ENCODE data around the gene NKG7. TPM values are rescaled to one million over a fixed set of nuclear protein-coding genes. Genes with fewer than 3 reads are reported as not detected.

NKG7 gene
- total RNA-seq, result not detected in 2 replicates

GRCh38 chr19:51372649-51373504 is at the start of gene NKG7:
TSS of gene NKG7 (minus strand) at chr19:51372654. CDS start at chr19:51372535, 119 bp downstream.

GRCh38 chr19:51417107-51417809 is 44.8 kb upstream of the NKG7 start, which contains the start of gene SIGLEC10:
TSS of gene SIGLEC10 (minus strand) at chr19:51417642. CDS start at chr19:51417581, 61 bp downstream.

GRCh38 chr19:51387924-51388389 is 15.5 kb upstream of the NKG7 start, which contains the start of gene LIM2:
TSS of gene LIM2 (minus strand) at chr19:51387974. CDS start at chr19:51387443, 531 bp downstream.

GRCh38 chr19:51368366-51369282 is 3.8 kb downstream of the NKG7 start, which contains the start of gene CLDND2:
TSS of gene CLDND2 (minus strand) at chr19:51369003. CDS start at chr19:51368577, 426 bp downstream.

GRCh38 chr19:51365965-51366388 is 6.5 kb downstream of the NKG7 start, which contains the start of gene ETFB:
TSS of gene ETFB (minus strand) at chr19:51366388. CDS start at chr19:51366326, 62 bp downstream.

GRCh38 chr19:51341976-51342580 is 30.4 kb downstream of the NKG7 start, which contains the start of gene VSIG10L:
TSS of gene VSIG10L (minus strand) at chr19:51342139. CDS start at chr19:51342124, 15 bp downstream.

Other genes with a start within 250 kb of the NKG7 start
- under 0.01 TPM in 1 of 2 replicates, not detected in the other for gene SIGLEC9, start 247.7 kb downstream of the NKG7 start, total RNA-seq
- not detected in 2 replicates for gene SIGLEC7, start 230.4 kb downstream of the NKG7 start, total RNA-seq
- gene CD33, start 147.6 kb downstream of the NKG7 start, total RNA-seq, result not detected in 2 replicates
- not detected in 2 replicates for gene SIGLECL1, start 121.6 kb downstream of the NKG7 start, total RNA-seq
- not detected in 2 replicates for gene IGLON5, start 61.0 kb downstream of the NKG7 start, total RNA-seq
- gene VSIG10L, start 30.5 kb downstream of the NKG7 start, total RNA-seq, result 0.32 and 0.43 TPM in 2 replicates
- gene ETFB, start 6.3 kb downstream of the NKG7 start, total RNA-seq, result 405 and 442 TPM in 2 replicates
- gene CLDND2, start 3.7 kb downstream of the NKG7 start, total RNA-seq, result not detected in 2 replicates
- not detected in 2 replicates for gene LIM2, start 15.3 kb upstream of the NKG7 start, total RNA-seq
- gene C19orf84, start 17.9 kb upstream of the NKG7 start, total RNA-seq, result not detected in 2 replicates
- not detected in 2 replicates for gene SIGLEC10, start 45.0 kb upstream of the NKG7 start, total RNA-seq
- not detected in 2 replicates for gene SIGLEC8, start 85.8 kb upstream of the NKG7 start, total RNA-seq
- gene CEACAM18, start 105.9 kb upstream of the NKG7 start, total RNA-seq, result not detected in 2 replicates
- gene SIGLEC12, start 129.1 kb upstream of the NKG7 start, total RNA-seq, result not detected in 2 replicates
- gene SIGLEC6, start 159.0 kb upstream of the NKG7 start, total RNA-seq, result not detected in 2 replicates
- gene ZNF175, start 198.6 kb upstream of the NKG7 start, total RNA-seq, result 3.0 and 3.1 TPM in 2 replicates